ENCODE measurements around the gene TSHR.

The TSHR gene

DNA sequence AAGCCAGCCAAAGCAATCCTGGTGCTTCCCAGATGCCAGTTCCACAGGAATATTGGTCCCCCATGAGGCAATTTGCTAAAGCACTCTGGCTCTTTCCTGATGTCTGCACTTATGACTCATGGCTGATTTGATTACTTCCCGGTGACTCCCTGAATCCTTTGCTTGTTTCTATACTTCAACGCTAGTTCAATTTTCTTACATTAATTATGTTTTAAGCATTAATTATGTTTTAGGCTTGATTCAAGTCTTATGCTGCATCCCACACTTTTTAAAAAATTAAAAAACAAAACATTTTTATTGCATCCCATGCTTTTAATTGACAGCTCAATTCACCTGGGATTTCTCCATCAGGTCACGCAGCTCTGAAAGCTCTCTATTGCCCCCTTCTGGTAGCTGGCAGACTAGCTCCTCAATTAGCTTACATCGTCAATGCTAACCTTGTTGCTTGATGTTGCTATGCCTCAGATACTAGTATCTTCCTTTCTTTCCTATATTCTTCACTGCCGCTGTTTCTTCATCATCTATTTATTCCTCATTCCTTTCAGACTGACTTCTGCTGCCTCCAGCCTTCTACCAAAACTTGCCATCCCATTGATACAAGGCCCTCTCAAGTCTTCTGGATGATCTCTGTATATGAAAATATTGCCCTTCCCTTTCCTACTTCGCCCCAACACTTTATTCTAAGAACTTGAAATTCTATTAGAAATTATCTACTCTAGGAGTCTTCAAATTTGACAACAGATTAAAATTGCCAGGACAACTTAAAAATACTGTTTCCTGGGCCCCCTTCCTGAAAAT lies 32.0 kb downstream of the TSHR start:
- peaks cover 9% of the 10 kb centered on the region for H3K27me3 ChIP-seq (ENCODE audit: insufficient read depth, poor library complexity, severe bottlenecking)
- H3K27ac ChIP-seq (ENCODE audit: poor library complexity, severe bottlenecking), result no peak overlapping the region
- H3K4me1 ChIP-seq (ENCODE audit: insufficient read depth, poor library complexity, severe bottlenecking), result no peaks in the 10 kb centered on the region
- no peaks in the 10 kb centered on the region for H3K9me3 ChIP-seq (ENCODE audit: severe bottlenecking)
- ATAC-seq (ENCODE audit: low read depth) (peak; percentile 87), DNase-seq (ENCODE audit: low spot score) (no peak)
- no peak overlapping the region for H3K4me3 ChIP-seq (ENCODE audit: severe bottlenecking)
- TF ChIP-seq, protein P1, sequence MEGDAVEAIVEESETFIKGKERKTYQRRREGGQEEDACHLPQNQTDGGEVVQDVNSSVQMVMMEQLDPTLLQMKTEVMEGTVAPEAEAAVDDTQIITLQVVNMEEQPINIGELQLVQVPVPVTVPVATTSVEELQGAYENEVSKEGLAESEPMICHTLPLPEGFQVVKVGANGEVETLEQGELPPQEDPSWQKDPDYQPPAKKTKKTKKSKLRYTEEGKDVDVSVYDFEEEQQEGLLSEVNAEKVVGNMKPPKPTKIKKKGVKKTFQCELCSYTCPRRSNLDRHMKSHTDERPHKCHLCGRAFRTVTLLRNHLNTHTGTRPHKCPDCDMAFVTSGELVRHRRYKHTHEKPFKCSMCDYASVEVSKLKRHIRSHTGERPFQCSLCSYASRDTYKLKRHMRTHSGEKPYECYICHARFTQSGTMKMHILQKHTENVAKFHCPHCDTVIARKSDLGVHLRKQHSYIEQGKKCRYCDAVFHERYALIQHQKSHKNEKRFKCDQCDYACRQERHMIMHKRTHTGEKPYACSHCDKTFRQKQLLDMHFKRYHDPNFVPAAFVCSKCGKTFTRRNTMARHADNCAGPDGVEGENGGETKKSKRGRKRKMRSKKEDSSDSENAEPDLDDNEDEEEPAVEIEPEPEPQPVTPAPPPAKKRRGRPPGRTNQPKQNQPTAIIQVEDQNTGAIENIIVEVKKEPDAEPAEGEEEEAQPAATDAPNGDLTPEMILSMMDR (IDR thresholded peaks at IDR 0.05; ENCODE audit: poor library complexity, severe bottlenecking), result peak; percentile 98
- H3K36me3 ChIP-seq (ENCODE audit: low read depth), result no peaks in the 10 kb centered on the region

DNA sequence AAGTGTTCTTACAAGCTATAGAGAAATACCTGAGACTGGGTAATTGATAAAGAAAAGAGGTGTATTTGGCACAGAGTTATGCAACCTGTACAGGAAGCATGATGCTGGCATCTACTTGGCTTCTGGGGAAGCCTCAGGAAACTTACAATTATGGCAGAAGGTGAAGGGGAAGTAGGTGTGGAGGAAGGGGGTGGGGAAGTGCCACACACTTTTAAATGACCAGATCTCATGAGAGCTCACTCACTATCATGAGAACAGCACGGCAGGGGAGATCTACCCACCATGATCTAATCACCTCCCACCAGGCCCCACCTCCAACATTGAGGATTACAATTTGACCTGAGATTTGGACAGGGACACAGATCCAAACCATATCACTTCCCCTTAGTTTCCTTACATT lies 32.8 kb downstream of the TSHR start:
- Histone ChIP-seq H3K36me3 (ENCODE audit: low read depth) (no peaks in the 10 kb centered on the region), H3K27ac (ENCODE audit: poor library complexity, severe bottlenecking) (no peak overlapping the region), H3K27me3 (ENCODE audit: insufficient read depth, poor library complexity, severe bottlenecking) (peaks cover 9% of the 10 kb centered on the region), H3K9me3 (ENCODE audit: severe bottlenecking) (no peaks in the 10 kb centered on the region), H3K4me1 (ENCODE audit: insufficient read depth, poor library complexity, severe bottlenecking) (no peaks in the 10 kb centered on the region), H3K4me3 (ENCODE audit: severe bottlenecking) (no peak overlapping the region)
- no peak for DNase-seq (ENCODE audit: low spot score)
- ATAC-seq (ENCODE audit: low read depth), result no peak
- TF ChIP-seq, protein P1 (IDR thresholded peaks at IDR 0.05; ENCODE audit: poor library complexity, severe bottlenecking), result no peak

DNA sequence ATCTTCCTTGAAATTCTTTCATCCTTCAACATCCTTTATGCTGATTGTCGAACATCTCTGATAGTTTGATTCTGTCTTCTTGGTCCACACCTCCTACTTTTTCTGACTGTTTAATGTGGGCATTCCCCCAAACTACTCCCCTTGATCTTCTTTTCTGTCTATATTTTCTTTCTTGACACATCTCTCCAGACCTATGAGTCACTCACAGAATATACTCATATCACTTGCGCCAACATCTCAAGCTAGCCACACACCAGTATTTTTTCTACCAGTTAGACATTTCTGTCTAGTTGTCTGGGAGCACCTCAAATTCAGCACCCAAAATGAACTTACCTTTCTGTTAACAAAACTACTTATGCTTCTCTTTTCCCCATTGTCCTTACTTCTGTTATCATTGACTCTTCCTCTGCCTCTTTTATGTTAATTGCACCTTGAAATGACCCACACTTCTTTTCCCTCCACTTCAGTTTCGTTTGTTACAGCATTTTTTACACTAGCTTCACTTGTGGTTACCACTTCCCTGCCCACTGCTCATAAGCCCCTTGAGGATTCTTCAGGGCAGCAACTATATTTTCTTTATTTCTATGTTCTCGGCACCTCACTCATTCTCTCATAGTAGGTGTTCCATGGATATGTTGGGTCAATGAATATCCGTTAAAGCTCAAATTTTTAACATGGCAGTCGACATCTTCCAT lies 33.5 kb downstream of the TSHR start:
- no peaks in the 10 kb centered on the region for H3K36me3 ChIP-seq (ENCODE audit: low read depth)
- TF ChIP-seq, protein P1 (IDR thresholded peaks at IDR 0.05; ENCODE audit: poor library complexity, severe bottlenecking), result no peak
- H3K4me3 ChIP-seq (ENCODE audit: severe bottlenecking), result no peak overlapping the region
- ATAC-seq (ENCODE audit: low read depth) (no peak), DNase-seq (ENCODE audit: low spot score) (no peak)
- H3K27ac ChIP-seq (ENCODE audit: poor library complexity, severe bottlenecking), result no peak overlapping the region
- peaks cover 9% of the 10 kb centered on the region for H3K27me3 ChIP-seq (ENCODE audit: insufficient read depth, poor library complexity, severe bottlenecking)
- H3K4me1 ChIP-seq (ENCODE audit: insufficient read depth, poor library complexity, severe bottlenecking), result no peaks in the 10 kb centered on the region
- no peaks in the 10 kb centered on the region for H3K9me3 ChIP-seq (ENCODE audit: severe bottlenecking)

DNA sequence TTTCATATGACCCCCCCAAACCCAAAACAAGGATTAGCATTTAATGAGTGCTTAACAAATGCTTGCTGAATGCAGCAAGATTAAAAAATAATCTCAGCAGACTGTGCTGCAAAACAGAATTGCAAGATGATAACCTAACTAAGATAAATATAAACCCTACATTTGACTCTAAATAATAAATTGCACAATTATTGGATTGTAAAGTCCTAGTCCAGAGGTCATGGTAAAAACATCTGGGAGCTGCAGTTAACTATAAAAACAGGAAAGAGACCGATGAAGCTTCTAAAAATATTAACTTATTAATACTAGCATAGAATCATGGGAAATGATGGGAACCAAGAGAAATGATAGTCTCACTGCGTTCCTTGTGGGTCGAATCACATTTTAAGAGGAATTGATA lies 37.2 kb downstream of the TSHR start:
- Histone ChIP-seq H3K27me3 (ENCODE audit: insufficient read depth, poor library complexity, severe bottlenecking) (peaks cover 19% of the 10 kb centered on the region), H3K9me3 (ENCODE audit: severe bottlenecking) (no peaks in the 10 kb centered on the region), H3K4me1 (ENCODE audit: insufficient read depth, poor library complexity, severe bottlenecking) (no peaks in the 10 kb centered on the region), H3K27ac (ENCODE audit: poor library complexity, severe bottlenecking) (no peak overlapping the region), H3K4me3 (ENCODE audit: severe bottlenecking) (no peak overlapping the region), H3K36me3 (ENCODE audit: low read depth) (no peaks in the 10 kb centered on the region)
- no peak for ATAC-seq (ENCODE audit: low read depth)
- TF ChIP-seq, protein P1 (IDR thresholded peaks at IDR 0.05; ENCODE audit: poor library complexity, severe bottlenecking), result no peak
- no peak for DNase-seq (ENCODE audit: low spot score)

Measured in RWPE2 (cell line).